RKO (cell line): ENCODE data around the gene TBC1D24.
"Not testable (repeated sequence)": the region's sequence is repeated elsewhere in the genome, so short reads cannot be mapped to it uniquely, and the experiment has no call there.

Experiments
- DNase-seq: peaks from one replicate; pipeline ENCODE4 v3.0.0-alpha.2; 2016; ENCODE audit warnings: low spot score

The TBC1D24 gene

DNA sequence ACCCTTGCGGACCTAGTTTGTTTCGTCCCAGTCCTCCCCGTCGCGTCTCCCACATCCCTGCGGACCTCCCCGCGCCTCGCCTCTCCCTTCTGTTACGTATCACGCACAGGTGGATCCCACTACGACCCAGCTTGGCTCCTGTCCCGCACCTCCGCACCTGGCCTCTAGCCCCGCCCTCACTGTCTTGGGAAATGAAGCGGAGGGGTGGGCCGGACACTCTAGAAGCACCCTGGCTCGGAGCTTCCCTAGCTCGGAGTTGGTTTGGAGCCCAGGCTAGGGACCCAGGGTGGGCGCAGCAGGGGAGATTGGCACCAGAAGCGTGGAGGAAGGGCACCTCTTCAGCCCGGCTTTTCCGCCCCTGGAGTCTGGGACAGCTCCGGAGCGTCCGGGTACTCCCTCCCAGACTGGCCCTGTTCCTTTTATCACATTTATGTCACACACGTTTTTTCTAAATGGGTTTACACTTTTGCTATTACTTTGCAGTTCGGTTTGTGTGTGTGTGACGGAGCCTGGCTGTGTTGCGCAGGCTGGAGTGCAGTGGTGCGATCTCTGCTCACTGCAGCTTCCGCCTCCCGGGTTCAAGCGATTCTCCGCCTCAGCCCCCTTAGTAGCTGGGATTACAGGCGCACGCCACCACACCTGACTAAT is 57.7 kb downstream of the TBC1D24 start:
- peak; percentile 33 for DNase-seq

DNA sequence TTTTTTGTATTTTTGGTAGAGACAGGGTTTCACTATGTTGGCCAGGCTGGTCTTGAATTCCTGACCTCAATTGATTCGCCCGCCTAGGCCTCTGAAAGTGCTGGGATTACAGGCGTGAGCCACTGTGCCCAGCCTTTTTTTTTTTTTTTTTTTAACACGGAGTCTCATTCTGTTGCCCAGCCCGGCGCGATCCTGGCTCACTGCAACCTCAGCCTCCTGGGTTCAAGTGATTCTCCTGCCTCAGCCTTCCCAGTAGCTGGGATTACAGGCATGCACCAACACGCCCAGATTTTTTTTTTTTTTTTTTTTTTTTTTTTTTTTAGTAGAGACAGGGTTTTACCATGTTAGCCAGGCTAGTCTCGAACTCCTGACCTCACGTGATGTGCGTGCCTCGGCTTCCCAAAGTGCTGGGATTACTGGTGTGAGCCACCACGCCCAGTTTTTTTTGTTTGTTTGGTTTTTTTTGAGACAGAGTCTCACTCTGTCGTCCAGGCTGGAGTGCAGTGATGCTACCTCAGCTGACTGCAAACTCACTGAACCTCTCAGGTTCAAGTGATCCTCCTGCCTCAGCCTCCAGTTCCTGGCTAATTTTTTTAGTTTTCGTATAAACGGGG is 58.3 kb downstream of the TBC1D24 start:
- DNase-seq, result not testable (repeated sequence)

DNA sequence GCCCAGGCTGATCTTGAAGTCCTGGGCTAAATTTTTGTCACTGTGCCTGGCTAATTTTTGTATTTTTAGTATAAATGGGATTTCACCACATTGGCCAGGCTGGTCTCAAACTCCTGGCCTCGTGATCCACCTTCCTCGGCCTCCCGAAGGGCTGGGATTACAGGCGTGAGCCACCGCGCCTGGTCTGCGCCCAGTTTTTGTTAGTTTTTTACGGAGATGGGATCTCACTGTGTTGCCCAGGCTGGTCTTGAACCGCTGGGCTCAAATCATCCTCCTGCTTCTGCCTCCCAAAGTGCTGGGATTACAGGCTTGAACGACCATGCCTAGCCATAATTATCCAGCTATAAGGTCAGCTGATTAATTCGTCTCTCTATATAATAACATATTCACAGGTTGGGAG is 59.0 kb downstream of the TBC1D24 start:
- DNase-seq, result no peak

DNA sequence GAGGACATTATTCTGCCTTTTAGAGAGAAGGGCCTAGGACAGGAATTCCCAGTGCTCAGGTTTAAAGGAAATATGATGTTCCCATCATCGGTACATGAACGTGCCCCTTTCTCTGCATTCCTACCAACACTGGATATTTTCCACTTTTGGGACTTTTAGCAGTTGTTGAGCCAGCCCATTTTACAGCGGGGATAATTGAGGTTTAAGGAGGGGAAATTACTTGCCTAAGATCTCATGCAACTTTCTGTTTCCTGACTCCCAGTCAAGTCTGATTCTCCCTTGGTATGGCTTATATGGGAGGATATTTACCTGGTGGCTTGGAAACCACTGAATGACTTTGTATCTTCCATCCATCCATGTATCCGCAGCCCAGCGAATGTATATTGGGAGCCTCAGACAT is 59.4 kb downstream of the TBC1D24 start:
- DNase-seq, result not testable (repeated sequence)

DNA sequence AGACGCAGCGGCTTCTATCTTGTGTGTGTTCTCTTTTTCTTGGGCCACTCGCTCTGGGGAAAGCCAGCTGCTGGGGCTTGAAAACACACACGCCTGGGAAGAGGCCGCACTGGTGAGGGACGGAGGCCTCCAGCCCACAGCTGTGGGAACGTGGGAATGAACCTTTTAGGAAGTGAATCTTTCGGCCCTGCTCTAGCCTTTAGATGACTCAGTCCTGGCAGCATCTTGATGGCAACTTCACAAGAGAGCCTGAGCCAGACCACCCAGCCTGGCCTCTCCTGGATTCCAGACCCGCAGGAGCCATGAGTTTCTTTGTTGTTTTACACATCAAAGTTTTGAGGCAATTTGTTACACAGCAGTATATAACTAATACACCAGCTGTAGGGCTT is 60.7 kb downstream of the TBC1D24 start:
- DNase-seq, result no peak

DNA sequence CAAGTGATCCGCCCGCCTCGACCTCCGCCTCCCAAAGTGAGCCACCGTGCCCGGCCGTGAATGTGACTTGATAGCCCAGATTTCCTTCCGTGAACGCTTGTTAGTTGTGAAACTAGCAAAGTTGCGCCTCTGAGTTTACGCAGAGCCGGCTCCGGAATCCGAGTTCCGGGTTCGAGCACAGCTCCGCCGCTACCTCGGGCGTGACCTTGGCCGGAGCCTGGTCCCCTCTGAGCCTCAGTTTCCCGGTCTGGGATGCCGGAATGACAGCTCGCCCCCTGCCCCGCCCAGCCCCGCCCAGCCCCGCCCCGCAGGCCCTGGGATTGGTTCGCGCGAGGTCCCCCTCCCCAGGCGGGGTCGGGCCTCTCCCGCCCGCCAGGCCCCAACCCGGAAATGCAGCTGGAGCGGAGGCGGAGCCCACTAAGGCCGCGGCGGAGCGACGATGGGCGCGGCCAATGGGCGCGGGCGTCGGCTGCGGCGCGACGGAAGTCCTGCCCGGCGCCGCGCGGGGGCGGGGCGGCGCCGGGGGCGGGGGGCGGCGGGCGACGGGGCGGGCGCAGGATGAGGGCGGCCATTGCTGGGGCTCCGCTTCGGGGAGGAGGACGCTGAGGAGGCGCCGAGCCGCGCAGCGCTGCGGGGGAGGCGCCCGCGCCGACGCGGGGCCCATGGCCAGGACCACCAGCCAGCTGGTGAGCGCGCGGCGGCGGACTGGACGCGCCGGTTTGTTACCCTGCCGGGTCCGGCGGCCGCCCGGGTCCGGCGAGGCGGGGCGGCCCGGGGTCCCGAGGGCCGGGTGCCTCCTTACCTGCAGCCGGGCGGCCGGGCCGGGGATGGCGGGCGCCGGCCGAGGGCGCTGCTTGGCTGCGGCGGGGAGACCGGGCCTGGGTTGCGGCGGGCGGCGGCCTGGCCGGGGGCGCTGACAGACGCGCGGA is 62.8 kb downstream of the TBC1D24 start, which contains the start of gene PDPK1:
TSS of gene PDPK1 (plus strand) at position 571 of the 929 bp plus-strand sequence. CDS start at position 663, 92 bp downstream.
- peak; percentile 93 for DNase-seq

DNA sequence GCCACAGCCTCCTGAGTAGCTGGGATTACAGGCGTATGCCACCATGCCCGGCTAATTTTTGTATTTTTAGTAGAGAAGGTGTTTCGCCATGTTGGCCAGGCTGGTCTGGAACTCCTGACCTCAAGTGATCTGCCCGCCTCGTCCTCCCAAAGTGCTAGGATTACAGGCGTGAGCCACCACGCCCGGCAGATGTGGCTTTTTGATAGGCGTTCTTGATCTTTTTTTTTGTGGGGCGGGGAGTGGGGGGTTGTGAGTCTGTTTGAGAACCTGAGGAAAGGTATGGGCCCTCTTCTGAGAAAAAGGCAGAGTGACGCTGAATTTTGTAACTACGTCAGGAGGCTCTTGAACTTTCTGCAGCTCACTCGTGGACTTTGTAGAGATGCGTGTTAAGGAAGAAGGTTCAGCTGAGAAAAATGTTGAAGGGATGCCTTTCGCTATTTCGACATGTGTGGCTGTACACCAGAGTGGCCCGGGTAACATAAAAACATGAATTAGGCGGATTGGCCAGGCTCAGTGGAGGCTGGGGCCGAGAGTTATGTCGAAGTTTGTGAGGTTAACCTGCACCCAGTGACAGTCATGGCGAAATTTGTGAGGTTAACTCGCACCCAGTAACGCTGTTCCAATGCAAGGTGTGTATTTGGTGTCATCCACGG is 64.4 kb downstream of the TBC1D24 start:
- not testable (repeated sequence) for DNase-seq

DNA sequence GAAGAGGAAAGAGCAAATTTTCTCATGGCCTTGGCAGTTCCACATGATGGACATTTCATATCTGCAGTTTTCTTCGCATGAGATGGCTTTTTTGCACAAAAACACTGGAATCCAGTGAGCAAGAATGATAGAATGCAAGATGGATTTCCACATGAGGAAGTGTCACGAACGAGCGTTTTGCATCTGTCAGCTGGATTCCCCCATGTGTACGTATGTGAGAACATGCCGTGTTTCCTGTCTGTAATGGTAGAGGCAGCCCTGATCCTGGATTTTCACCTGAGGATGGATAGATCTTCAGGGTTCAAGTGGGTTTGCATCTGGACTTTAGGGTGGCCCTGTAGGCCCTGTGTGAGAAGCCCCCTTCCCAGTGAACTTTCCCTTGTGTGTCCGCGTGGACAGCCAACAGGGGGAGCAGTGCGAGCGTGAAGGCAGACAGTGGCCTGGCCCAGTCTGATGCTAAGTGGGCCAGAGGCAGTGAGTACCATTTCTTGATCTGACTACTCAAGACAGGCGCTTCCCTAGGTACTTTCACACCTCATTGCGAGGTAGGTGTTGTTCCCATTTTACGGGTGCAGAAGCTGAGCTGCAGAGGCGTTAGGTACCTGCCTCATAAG is 65.0 kb downstream of the TBC1D24 start:
- DNase-seq, result not testable (repeated sequence)

DNA sequence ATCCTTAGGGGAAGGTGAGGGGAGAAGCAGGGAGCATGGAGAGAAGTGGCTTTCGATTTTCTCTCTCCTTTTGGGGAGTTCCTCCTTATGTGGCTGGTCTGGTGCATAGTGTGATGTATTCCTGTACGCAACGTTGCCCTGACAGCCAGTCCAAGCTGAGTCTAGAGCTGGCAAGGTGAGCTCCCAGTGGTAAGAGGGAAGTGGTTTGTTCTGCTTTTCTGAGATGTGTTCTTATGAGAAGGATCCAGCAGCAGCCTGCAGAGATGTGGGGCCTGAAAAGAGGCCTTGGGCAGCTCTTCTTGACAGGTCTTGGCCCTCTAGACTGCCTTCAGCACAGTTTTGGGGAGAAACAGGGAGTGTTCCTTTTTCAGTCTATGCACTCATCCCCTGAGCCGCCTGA is 66.0 kb downstream of the TBC1D24 start:
- not testable (repeated sequence) for DNase-seq

DNA sequence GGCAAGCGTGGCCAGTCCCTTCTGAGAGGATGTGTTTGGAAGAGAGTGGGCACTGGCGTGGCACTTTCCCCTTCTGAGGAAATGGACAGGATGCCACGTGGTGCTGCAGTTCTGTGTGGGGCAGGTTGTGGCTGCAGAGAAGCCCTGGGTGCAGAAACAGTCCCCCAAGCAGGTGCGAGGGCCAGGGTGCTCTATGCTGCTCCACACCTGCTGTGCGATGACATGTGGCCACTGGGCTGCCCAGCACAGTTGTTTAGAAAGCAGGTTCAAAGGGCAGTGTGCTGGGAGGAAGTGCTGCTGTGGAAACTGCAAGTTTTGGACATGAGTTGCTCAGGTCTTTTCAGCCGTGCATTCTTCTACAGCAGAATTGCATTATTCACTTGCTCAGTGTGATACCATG is 66.5 kb downstream of the TBC1D24 start:
- DNase-seq, result not testable (repeated sequence)

DNA sequence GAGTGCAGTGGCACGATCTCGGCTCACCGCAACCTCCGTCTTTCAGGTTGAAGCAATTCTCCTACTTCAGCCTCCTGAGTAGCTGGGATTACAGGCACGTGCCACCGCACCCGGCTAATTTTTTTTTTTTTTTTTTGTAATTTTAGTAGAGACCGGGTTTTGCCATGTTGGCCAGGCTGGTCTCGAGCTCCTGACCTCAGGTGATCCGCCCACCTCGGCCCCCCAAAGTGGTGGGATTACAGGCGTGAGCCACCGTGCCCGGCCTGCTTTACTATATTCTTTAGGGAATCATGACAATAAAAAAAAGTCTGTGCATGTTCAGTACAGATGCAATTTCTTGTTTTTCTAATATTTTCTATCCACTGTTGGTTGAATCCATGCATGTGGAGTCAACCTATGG is 68.8 kb downstream of the TBC1D24 start:
- DNase-seq, result not testable (repeated sequence)

DNA sequence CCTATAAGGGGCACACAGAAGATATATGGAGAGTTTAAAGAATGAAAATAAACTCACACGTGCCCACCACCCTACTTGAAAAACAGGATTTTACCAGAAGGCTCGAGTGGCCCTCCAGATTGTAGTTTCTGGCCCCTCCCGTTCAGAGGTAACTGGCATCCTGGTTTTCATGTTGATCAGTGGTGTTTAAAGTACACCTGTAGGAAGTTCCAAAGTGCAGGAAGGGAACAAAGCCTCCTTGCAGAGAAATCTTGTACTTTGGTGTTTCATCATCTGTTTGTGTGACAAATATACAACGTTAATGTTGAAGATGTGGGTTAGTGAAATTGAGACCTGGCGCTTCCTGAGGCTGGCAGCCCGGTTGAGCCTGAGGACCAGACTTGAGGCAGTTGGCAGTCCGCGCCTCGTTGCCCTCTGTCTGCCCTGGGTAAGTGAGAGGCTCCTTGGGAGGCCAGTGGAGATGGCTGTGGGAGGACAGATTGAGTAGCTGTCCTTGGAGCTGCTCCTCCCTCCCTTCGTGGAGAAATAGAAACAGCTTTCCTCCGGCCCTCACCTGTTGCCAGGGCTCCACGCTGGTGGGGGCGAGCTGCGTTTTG is 75.5 kb downstream of the TBC1D24 start:
- not testable (repeated sequence) for DNase-seq

DNA sequence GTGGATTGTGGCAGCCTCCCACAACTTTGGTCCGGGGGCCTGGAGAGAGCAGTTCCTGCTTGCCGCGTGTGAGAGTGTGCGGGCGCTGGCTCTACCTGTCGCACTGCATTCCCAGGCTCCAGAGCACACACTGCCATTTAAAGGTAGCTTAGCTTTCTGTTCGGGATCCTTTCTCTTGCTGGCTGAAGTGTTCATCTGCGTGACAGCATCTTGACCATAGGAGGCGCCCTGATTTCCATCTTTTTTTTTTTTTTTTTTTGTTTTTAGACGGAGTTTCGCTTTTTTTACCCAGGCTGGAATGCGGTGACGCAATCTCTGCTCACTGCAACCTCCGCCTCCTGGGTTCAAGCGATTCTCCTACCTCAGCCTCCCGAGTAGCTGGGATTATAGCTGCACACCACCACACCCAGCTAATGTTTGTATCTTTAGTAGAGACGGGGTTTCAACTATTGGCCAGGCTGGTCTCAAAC is 76.5 kb downstream of the TBC1D24 start:
- not testable (repeated sequence) for DNase-seq

DNA sequence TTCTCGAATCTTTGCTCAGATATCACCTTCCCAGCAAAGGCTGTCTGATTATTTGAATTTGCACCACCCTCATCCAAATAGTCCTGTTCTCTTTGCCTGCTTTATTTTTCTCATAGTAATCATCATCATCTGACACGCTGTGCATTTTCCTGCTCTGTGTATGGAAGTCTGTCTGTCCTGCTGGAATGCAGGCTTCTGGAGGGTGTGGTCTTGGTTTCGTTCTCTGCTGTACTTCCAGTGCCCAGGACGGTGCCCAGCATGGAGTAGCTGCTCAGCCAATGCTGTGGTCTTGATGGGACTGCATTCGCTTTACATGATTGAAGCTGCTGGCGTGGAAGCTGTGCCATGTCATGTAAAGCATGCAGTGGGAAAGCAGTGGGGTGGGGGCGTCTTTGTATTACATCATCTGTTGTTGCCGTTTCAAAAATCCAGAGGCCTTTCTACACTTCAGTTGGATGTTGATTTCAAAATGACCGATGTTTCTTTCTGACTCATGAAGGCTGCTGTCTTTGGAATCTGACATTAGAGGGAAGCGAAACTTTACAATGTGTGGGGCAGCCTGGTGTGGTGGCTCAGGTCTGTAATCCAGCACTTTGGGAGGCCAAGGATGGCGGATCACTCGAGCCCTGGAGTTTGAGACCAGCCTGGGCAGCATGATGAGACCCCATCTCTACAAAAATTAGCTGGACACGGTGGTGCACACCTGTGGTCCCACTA is 79.9 kb downstream of the TBC1D24 start:
- DNase-seq, result not testable (repeated sequence)
